Naive thymus-derived CD4-positive, alpha-beta T cell (primary cell): Measurements from ENCODE around the gene SERINC5. TPM values are rescaled to one million over a fixed set of nuclear protein-coding genes. Genes with fewer than 3 reads are reported as not detected.

Experiments used
- ATAC-seq: fragments of 150-1000 bp; cut with Tn5 transposase; 2 replicates; pipeline ENCODE4 v1.10.0; 2021; ENCODE audit warnings: mild to moderate bottlenecking, moderate library complexity
- CTCF ChIA-PET: fragments of 350-600 bp; sonication (Branson Sonifier 250); formaldehyde crosslinking; loops from one replicate; lab custom pipeline; 2021; ENCODE audit warnings: antibody characterized with exemption; lab: Charles Lee
- POLR2A ChIA-PET: fragments of 350-600 bp; sonication (Branson Sonifier 250); formaldehyde crosslinking; loops from one replicate; lab custom pipeline; 2021; ENCODE audit warnings: antibody characterized with exemption, inconsistent platforms; lab: Charles Lee
- DNase-seq, 9 donors: peaks; one replicate each; pipeline versions ENCODE4 v3.0.0 to v3.0.0-alpha.2; 2020 to 2022; ENCODE audit warnings: mixed read lengths in 1 of 9
- H3K27ac ChIP-seq: one replicate; pipeline ENCODE4 v1.7.0; 2013; ENCODE audit warnings: mild to moderate bottlenecking, low read depth, low read length, moderate library complexity
- H3K27me3 ChIP-seq, 2 donors: one replicate each; pipeline ENCODE4 v1.7.0; 2013; ENCODE audit warnings: low read length in 2 of 2, mild to moderate bottlenecking in 2 of 2, moderate library complexity in 2 of 2; ENCODE audit not compliant: control insufficient read depth in 2 of 2, insufficient read depth in 2 of 2
- H3K36me3 ChIP-seq, 3 experiments: 1 replicate in 2 of 3; 2 replicates in 1 of 3; pipeline ENCODE4 v1.7.0; 2013; ENCODE audit warnings: low read length in 3 of 3, mild to moderate bottlenecking in 3 of 3, moderate library complexity in 1 of 3; ENCODE audit not compliant: insufficient read depth in 3 of 3, control insufficient read depth in 2 of 3
- H3K4me1 ChIP-seq, 2 donors: one replicate each; pipeline ENCODE4 v1.7.0; 2013; ENCODE audit warnings: low read length in 2 of 2, mild to moderate bottlenecking in 2 of 2, moderate library complexity in 1 of 2; ENCODE audit not compliant: control insufficient read depth in 2 of 2, insufficient read depth in 2 of 2
- H3K4me3 ChIP-seq: 2 replicates; pipeline ENCODE4 v1.7.0; 2013; ENCODE audit warnings: mild to moderate bottlenecking, low read length
- H3K9me3 ChIP-seq, 3 experiments: 1 replicate in 2 of 3; 2 replicates in 1 of 3; pipeline ENCODE4 v1.7.0; 2013; ENCODE audit warnings: low read length in 3 of 3; ENCODE audit not compliant: control insufficient read depth in 2 of 3
- H3K27ac Mint-ChIP-seq, 9 donors: one replicate each; pipeline ENCODE4 v1.8.0; 2020 to 2022; ENCODE audit warnings: mixed read lengths in 9 of 9, mild to moderate bottlenecking in 8 of 9, moderate library complexity in 5 of 9, inconsistent platforms in 2 of 9
- H3K27me3 Mint-ChIP-seq, 5 donors: one replicate each; pipeline ENCODE4 v1.8.0; 2021 to 2022; ENCODE audit warnings: mixed read lengths in 5 of 5, mild to moderate bottlenecking in 1 of 5
- H3K36me3 Mint-ChIP-seq, 5 donors: one replicate each; pipeline ENCODE4 v1.8.0; 2020 to 2022; ENCODE audit warnings: mixed read lengths in 5 of 5, mild to moderate bottlenecking in 3 of 5, inconsistent platforms in 1 of 5
- H3K4me1 Mint-ChIP-seq, 7 donors: one replicate each; pipeline ENCODE4 v1.8.0; 2020 to 2022; ENCODE audit warnings: mixed read lengths in 7 of 7, mild to moderate bottlenecking in 3 of 7, inconsistent platforms in 1 of 7
- H3K4me3 Mint-ChIP-seq, 10 donors: one replicate each; pipeline ENCODE4 v1.8.0; 2020 to 2022; ENCODE audit warnings: mild to moderate bottlenecking in 10 of 10, mixed read lengths in 10 of 10, moderate library complexity in 6 of 10, inconsistent platforms in 2 of 10
- H3K9me3 Mint-ChIP-seq, 11 donors: one replicate each; pipeline ENCODE4 v1.8.0; 2020 to 2022; ENCODE audit warnings: mixed read lengths in 11 of 11, mild to moderate bottlenecking in 4 of 11, inconsistent platforms in 1 of 11, moderate library complexity in 1 of 11
- intact Hi-C, 2 donors: fragments of 100-400 bp; cut with micrococcal nuclease; formaldehyde crosslinking; loops; one replicate each; pipeline ENCODE4 v1.15.1; 2023
- polyA plus RNA-seq, 2 donors: library from polyadenylated mRNA; unstranded; fragments of 300-500 nt; fragmentation: Illumina TruSeq; gene quantifications; one replicate each; pipeline ENCODE4 v1.2.3, GENCODE V29; 2021
- total RNA-seq, 6 experiments: library from RNA in 5 of 6; stranded (reverse) in 5 of 6; gene quantifications; 1 replicate in 5 of 6; 2 replicates in 1 of 6; pipeline ENCODE4 v1.2.3 and lab custom pipeline; 2021 to 2026

Gene SERINC5
- total and polyA plus RNA-seq, 7 experiments from 2014 or later: 34.3 to 164 (median 101) TPM

- Histone ChIP-seq H3K4me1 (peaks cover 6 to 37% of the 10 kb centered on the region in 2 donors), H3K27me3 (no peaks in the 10 kb centered on the region), H3K36me3 (no peaks in the 10 kb centered on the region), H3K4me3 (no peak overlapping the region), H3K9me3 (no peaks in the 10 kb centered on the region), H3K27ac (peak overlapping the region; percentile 58)
- CTCF ChIA-PET: interaction anchor here (0.9 to 1.7 kb wide), 5 partner anchors 13 to 175 kb away, joined by 3 to 5 read pairs (median 5); partner anchors contain the start of gene SERINC5
- no peaks in the 10 kb centered on the region for H3K27me3 Mint-ChIP-seq
- H3K9me3 Mint-ChIP-seq: peaks cover 0 to 5% (median 0%) of the 10 kb centered on the region in 11 donors
- peak overlapping the region; percentile 56 to 83 (median 78) for H3K4me3 Mint-ChIP-seq
- peaks cover 39 to 79% (median 62%) of the 10 kb centered on the region in 7 donors for H3K4me1 Mint-ChIP-seq
- intact Hi-C loops: no loop called here
- peak overlapping the region; percentile 93 to 100 (median 96) for H3K27ac Mint-ChIP-seq
- peak in 3 of 9 donors; percentile 19 to 42 (median 32) for DNase-seq
- ATAC-seq: peak; percentile 20
- POLR2A ChIA-PET: interaction anchor here (0.6 to 8.1 kb wide), 9 partner anchors 11 to 132 kb away, joined by 3 to 153 read pairs (median 4); partner anchors contain the start of gene SERINC5
- H3K36me3 Mint-ChIP-seq: peaks cover 0 to 2% (median 0%) of the 10 kb centered on the region in 5 donors
These were observed 13.1 kb upstream of the SERINC5 start for GRCh38 chr5:80268916-80269315.

GRCh38 chr5:80266566-80266965 lies 10.7 kb upstream of the SERINC5 start:
- Mint-ChIP-seq H3K9me3 (peaks cover 0 to 5% (median 0%) of the 10 kb centered on the region in 11 donors), H3K27me3 (no peaks in the 10 kb centered on the region), H3K27ac (peak overlapping the region in 8 of 9 donors; percentile 2 to 89 (median 40)), H3K4me3 (peak overlapping the region in 1 of 10 donors; percentile 60), H3K4me1 (peaks cover 37 to 65% (median 54%) of the 10 kb centered on the region in 7 donors), H3K36me3 (peaks cover 0 to 2% (median 0%) of the 10 kb centered on the region in 5 donors)
- Histone ChIP-seq H3K9me3 (no peaks in the 10 kb centered on the region), H3K4me1 (peaks cover 6 to 31% of the 10 kb centered on the region in 2 donors), H3K27me3 (no peaks in the 10 kb centered on the region), H3K27ac (no peak overlapping the region), H3K4me3 (no peak overlapping the region), H3K36me3 (no peaks in the 10 kb centered on the region)
- DNase-seq: no peak
- no peak for ATAC-seq
- CTCF ChIA-PET: interaction anchor here (0.7 to 1.9 kb wide), 4 partner anchors 8 to 643 kb away, joined by 3 to 8 read pairs (median 4); no protein-coding TSS in a partner anchor
- intact Hi-C loops: no loop called here
- POLR2A ChIA-PET: interaction anchor here (0.6 to 8.1 kb wide), 4 partner anchors 9 to 74 kb away, joined by 4 to 153 read pairs (median 5); partner anchors contain the start of gene SERINC5

- POLR2A ChIA-PET: interaction anchor here (0.9 to 9.4 kb wide), 4 partner anchors 9 to 86 kb away, joined by 3 to 153 read pairs (median 3); no protein-coding TSS in a partner anchor
These were observed 4.6 kb upstream of the SERINC5 start for GRCh38 chr5:80260461-80260860.

GRCh38 chr5:80259511-80260203 lies 3.8 kb upstream of the SERINC5 start:
- no peaks in the 10 kb centered on the region for H3K27me3 Mint-ChIP-seq

More at GRCh38 chr5:80260461-80260860, 4.6 kb upstream of the SERINC5 start:
- Histone ChIP-seq H3K36me3 (peaks cover 0 to 3% (median 0%) of the 10 kb centered on the region in 3 experiments), H3K27me3 (no peaks in the 10 kb centered on the region), H3K4me3 (no peak overlapping the region), H3K4me1 (peaks cover 0 to 5% of the 10 kb centered on the region in 2 donors), H3K27ac (no peak overlapping the region), H3K9me3 (no peaks in the 10 kb centered on the region)
- DNase-seq (no peak), ATAC-seq (no peak)
- H3K4me1 Mint-ChIP-seq: peaks cover 16 to 33% (median 22%) of the 10 kb centered on the region in 7 donors
- CTCF ChIA-PET: no interaction called here
- intact Hi-C loops: no loop called here
- H3K27me3 Mint-ChIP-seq: no peaks in the 10 kb centered on the region
- peaks cover 0 to 3% (median 0%) of the 10 kb centered on the region in 11 donors for H3K9me3 Mint-ChIP-seq
- H3K36me3 Mint-ChIP-seq: peaks cover 0 to 16% (median 0%) of the 10 kb centered on the region in 5 donors
- peak overlapping the region in 2 of 9 donors; percentile 9 to 36 for H3K27ac Mint-ChIP-seq
- H3K4me3 Mint-ChIP-seq: no peak overlapping the region

GRCh38 chr5:80255431-80255810 lies 427 bp downstream of the SERINC5 start:
- DNase-seq: peak in 3 of 9 donors; percentile 32 to 73 (median 44)
- Mint-ChIP-seq H3K4me3 (peak overlapping the region; percentile 88 to 99 (median 94)), H3K36me3 (peaks cover 11 to 43% (median 30%) of the 10 kb centered on the region in 5 donors), H3K27me3 (no peaks in the 10 kb centered on the region), H3K4me1 (peaks cover 45 to 60% (median 51%) of the 10 kb centered on the region in 7 donors), H3K27ac (peak overlapping the region; percentile 87 to 99 (median 95)), H3K9me3 (no peaks in the 10 kb centered on the region)
- POLR2A ChIA-PET: interaction anchor here (0.7 to 9.9 kb wide), 25 partner anchors 10 to 262 kb away, joined by 3 to 153 read pairs (median 10); no protein-coding TSS in a partner anchor
- no peaks in the 10 kb centered on the region for H3K27me3 ChIP-seq
- no peaks in the 10 kb centered on the region for H3K9me3 ChIP-seq
- peak; percentile 30 for ATAC-seq
- intact Hi-C loops: loop anchor here (2.0 to 10.0 kb wide), 7 partner anchors 39 to 1021 kb away; partner anchors contain the start of genes JMY (in 2 of the 2), MTX3 (in 1 of the 2), TENT2 (in 1 of the 2) and ZFYVE16 (in 1 of the 2)
- H3K4me1 ChIP-seq: peaks cover 19 to 35% of the 10 kb centered on the region in 2 donors
- peak overlapping the region; percentile 73 for H3K4me3 ChIP-seq
- CTCF ChIA-PET: interaction anchor here (1.1 to 3.0 kb wide), 7 partner anchors 19 to 163 kb away, joined by 3 to 17 read pairs (median 4); no protein-coding TSS in a partner anchor
- peaks cover 0 to 7% (median 0%) of the 10 kb centered on the region in 3 experiments for H3K36me3 ChIP-seq
- H3K27ac ChIP-seq: peak overlapping the region; percentile 88

More at GRCh38 chr5:80259511-80260203, 3.8 kb upstream of the SERINC5 start:
- H3K9me3 Mint-ChIP-seq: peaks cover 0 to 3% (median 0%) of the 10 kb centered on the region in 11 donors
- peaks cover 0 to 5% of the 10 kb centered on the region in 2 donors for H3K4me1 ChIP-seq
- DNase-seq (no peak), ATAC-seq (no peak)
- peaks cover 14 to 25% (median 19%) of the 10 kb centered on the region in 7 donors for H3K4me1 Mint-ChIP-seq
- intact Hi-C loops: loop anchor here (5.0 to 10.0 kb wide), 5 partner anchors 122 to 1025 kb away; partner anchors contain the start of genes JMY (in 2 of the 2), MTX3 (in 1 of the 2), TENT2 (in 1 of the 2) and ZFYVE16 (in 1 of the 2)
- CTCF ChIA-PET: no interaction called here
- no peaks in the 10 kb centered on the region for H3K27me3 ChIP-seq
- peaks cover 0 to 7% (median 0%) of the 10 kb centered on the region in 3 experiments for H3K36me3 ChIP-seq
- H3K27ac Mint-ChIP-seq: peak overlapping the region in 1 of 9 donors; percentile 2
- POLR2A ChIA-PET: interaction anchor here (0.6 to 9.4 kb wide), 5 partner anchors 8 to 125 kb away, joined by 3 to 153 read pairs (median 3); no protein-coding TSS in a partner anchor
- H3K27ac ChIP-seq: no peak overlapping the region
- H3K36me3 Mint-ChIP-seq: peaks cover 2 to 20% (median 5%) of the 10 kb centered on the region in 5 donors
- H3K9me3 ChIP-seq: no peaks in the 10 kb centered on the region
- H3K4me3 ChIP-seq: no peak overlapping the region
- no peak overlapping the region for H3K4me3 Mint-ChIP-seq
